Activated naive CD4-positive, alpha-beta T cell treated with Interleukin-2 at 50 U/mL for 16 hours (primary cell): ENCODE results near the gene DNAJC15.

Source experiments
- DNase-seq: peaks from one replicate; pipeline ENCODE4 v3.0.0-alpha.2; 2020

The DNAJC15 gene

DNA sequence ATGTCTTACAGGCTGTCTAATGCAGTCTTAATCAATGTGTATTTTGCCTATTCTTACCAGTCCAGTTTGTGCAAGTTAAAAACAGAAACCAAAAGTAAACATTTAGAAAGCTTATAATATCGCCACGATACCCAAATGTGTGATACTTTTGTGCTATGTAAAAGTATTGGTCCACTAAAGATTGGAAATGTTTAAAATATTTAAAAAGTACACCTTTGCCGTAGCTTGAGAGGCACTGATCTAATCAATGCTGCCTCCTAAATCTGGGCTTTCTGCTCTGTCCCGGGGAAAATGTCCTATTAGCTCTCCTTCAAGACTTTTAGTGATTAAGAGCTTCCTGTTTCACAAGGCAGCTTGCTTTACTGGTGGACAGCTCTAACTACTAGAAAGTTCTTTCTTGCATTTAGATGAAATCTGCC lies 64.7 kb downstream of the DNAJC15 start:
- DNase-seq: no peak

DNA sequence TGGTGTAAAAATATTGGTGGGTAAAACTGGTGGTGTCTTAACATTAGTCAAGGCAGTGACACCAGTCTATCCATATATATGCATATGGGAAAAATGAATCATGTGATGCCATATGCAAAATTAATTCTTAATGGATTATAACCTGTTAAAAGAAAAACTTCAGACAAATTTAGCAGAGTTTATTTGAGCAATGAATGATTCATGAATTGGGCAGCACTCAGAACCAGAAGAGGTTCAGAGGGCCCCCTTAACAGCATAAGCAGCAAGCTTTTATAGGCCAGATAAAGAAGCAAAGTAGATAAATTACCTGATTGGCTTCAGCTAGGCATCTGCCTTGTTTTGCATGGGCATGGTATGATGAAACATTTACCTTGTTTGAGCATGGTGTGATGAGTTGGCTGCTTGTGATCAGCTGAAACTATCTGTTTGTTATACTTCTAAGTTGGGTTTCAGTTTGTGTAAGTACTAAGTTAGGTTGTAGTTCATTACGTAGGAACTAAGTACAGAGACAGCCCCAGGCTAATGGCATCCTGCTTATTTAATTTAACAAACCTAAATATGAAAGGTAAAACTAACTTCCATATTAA lies 66.6 kb downstream of the DNAJC15 start:
- no peak for DNase-seq

DNA sequence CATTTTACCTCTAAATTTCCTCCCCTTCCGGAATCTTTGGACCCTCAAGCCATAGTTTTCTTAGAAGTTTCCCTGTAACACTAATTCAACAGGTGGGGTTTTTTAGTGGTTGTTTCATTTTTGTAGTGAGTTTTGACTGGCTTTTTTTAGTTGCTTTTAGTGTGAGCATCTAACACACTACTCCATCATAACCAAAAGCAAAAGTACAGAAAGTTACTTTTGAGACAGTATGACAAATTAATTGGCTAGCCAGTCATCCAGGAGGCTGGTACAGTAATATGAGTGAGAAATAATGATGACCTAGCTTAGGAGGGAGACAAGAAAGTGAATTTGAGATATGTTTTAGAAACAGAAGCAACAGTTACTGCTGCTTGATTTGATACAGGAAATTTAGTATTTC lies 71.5 kb downstream of the DNAJC15 start:
- no peak for DNase-seq

DNA sequence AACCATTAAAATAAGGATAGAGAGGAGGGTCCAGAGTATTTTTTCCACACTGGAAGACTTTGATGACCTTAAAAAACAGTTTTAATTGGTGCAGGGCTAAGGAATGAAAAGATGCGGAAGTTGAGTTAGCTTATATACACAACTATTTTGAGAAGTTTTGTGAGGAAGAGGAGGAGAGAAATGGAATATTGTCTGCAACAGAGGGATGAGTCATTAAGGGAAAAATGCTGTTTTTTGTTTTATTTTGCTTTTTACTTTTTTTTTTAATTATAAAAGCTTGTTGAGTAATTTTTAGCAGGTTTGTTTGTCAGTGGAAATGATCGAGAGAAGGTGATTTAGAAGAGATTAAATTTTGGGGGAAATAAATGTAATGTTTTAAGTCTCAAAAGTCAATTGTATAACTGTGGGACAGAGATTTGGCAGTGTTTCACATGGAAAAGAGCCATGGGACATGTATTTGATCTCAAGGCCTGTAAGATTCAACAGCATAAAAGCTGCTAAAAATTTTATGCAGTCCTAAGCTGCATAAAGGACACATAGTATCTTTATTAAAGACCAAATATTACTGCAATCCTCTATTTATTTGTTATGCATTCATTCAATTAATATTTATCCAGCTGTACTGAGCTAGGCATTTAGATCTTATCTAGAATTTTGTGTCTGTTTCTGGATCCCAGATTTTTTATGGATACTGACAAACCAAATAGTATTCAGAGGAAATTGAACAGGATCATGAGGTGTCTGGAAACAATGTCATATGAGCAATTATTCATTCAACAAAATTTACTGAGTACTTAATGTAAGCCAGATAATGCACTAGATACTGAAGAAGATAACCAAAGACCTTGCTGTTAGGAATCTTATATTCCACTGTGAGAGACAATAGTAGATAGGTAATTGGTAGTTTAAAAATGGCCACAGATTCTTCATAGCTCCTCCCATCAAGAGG lies 72.7 kb downstream of the DNAJC15 start:
- DNase-seq: no peak

DNA sequence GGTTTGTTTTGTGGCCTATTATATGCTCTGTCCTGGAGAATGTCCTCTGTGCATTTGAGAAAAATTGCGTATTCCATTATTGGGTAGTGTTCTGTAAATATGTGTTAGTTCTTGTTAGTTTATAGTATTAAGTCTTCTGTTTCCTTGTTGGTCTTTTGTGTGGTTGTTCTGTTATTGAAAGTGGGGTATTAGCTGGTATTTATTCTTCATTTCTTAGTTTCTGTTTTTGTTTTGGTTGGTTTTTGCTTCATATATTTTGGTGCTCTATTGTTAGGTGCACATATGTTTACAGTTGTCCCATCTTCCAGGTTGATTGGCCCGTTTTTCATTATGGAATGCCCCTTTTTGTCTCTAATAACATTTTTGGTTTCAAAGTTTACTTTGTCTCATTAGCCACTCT lies 77.3 kb downstream of the DNAJC15 start:
- DNase-seq: no peak

DNA sequence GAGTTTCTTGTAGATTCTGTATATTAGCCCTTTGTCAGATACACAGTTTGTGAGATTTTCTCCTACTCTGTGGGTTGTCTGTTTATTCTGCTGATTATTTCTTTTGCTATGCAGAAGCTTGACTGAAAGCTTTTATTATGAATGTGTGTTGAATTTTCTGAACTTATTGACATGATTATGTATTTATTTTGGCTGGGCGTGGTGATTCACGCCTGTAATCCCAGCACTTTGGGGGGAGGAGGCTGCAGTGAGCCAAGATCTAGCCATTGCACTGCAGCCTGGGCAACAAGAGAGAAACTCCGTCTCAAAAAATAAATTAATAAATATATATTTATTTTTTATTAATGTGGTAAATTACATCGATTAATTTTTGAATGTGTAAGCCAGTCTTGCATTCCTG lies 78.9 kb downstream of the DNAJC15 start:
- DNase-seq: no peak

DNA sequence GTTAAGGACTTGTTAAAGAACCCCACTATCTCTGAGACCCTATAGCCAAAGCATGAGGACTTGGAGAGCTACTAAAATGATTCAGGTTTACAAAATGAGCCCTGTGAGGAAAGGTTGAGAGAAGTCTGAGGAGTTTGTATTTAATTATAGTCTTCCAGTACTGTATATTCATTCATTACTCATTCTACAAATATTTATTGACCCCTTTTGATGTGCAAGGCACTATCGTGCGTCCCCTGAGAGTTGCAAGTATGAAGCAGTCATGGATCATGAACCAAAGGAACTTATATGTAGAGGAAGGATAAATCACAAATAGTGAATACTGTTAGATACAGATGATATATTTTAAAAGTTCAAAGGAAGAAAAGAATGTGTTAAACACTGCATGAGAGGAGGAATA lies 84.4 kb downstream of the DNAJC15 start:
- DNase-seq: no peak

DNA sequence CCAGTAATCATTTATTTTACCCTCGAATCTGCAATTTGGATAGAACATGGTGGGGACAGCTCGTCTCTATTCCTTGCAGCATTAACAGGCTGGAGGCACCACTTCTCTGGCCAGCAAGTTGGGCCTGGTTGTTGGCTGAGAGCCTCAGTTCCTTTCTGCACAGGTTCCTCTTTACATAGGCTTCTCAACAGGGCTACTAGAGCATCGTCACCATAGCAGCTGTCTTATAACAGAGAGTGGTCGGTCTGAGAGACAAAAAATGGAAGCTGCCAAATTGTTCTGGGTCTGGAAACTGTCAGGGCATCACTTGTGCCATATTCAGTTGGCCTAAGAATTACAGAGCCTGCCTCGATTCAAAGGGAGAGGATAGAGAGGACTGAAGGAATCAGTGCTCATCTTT lies 86.7 kb downstream of the DNAJC15 start:
- no peak for DNase-seq

DNA sequence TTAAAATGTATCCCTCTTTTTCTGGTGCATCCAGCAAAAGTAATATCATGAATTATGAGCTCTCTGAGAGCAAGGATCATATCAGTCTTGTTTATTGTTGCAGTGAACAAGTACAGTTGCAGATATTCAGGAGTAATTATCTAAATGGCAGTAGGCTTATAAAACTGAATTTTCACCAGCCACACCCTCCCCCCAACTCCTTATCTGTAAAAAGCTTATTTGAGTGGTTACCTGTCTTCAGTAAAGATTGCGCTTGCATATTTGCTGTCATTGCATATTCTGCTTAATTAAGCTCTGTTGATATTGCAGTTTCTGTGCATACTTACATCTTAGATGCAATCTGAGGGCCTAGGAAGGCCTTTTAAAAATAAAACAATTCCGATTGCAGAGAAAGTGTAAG lies 87.3 kb downstream of the DNAJC15 start:
- no peak for DNase-seq

DNA sequence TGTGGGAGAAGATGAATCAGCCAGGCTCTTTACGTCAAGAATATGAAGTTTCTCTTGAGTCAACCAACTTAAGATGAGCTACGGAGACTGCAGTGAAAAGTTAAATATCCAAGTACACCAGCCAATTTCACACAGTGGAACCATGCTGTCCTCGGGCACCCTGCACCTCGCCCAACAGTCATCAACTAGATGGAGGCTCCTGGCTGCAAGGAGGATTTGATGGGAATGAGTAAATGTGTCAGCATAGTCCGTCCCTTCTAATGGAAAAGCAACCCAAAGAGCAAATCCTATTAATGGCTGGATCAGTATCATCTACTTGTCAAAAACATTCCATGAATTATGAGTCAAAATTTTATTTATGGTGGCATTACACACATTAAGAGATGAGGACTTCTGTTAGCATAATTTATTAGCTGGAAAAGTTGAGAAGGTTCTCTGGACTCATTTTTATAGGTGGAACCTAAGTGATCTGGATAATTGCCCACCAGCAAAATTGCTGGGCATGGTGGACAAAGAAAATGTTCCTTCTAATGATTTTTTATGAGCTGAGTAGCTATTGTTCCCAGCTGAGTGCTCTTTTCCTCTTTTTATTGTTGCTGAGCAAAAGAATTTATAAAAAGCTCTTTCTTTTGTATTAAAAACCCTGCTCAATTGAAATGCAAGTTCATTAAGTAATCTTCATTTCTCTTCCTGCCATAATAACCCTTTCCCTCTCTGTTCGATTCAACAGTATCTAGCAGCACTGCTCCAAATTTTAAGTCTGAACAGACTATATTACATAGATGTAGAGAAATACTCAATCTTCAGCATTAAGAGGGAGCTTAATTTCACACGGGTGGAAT lies 88.4 kb downstream of the DNAJC15 start:
- DNase-seq: no peak

DNA sequence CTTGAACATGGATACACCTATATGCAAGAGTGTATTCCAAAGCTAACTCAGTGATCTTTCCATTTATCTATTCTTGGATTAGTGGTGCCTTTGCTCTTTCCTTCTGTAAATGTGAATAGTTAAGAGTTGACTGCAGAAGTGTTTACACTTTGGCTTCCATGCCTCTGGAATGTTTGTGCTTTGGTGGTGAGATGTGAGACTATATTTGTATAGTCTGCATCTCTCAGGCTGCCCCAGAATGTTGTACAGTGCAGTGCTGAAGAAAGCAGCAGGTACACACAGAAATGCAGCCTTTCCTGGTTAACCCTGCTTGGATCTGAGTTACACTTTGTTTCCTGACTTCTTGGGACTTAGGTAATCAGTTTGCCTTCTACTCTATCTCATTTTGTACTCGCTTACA lies 90.2 kb downstream of the DNAJC15 start:
- no peak for DNase-seq

DNA sequence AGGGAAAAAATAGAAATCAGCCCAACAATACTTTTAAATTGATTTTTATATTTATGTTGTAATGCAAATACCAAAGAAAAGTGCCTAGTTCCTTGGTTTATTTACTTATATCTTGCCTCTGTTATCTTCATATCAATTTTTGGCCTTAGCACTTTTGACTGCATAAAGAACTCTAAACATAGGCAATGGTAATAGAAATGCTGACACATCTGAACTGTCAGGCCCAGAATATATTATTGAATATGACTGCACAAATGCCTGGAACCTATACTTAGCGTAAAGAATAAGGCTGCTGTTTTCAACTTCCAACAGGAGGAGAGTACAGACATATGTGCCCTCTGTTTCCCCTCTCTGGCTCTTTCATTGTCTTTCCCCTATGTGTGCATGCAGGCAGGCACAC lies 91.1 kb downstream of the DNAJC15 start:
- no peak for DNase-seq

DNA sequence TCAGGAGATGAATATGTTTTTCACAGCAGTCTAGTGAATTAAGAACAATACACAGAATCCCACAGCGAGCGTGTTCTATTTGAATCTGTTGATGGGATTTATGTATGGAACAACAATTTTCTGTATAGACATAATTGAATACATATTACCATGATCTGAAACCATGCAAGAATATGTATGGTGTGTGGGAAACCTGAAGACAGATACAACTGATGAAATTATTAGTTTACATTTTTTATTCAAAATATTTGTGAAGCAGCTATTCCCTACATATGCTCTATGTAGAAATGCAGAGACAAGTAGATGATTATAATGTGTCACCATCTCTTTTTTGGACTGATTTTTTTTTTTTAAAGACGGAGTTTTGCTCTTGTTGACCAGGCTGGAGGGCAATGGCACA lies 91.8 kb downstream of the DNAJC15 start:
- no peak for DNase-seq

DNA sequence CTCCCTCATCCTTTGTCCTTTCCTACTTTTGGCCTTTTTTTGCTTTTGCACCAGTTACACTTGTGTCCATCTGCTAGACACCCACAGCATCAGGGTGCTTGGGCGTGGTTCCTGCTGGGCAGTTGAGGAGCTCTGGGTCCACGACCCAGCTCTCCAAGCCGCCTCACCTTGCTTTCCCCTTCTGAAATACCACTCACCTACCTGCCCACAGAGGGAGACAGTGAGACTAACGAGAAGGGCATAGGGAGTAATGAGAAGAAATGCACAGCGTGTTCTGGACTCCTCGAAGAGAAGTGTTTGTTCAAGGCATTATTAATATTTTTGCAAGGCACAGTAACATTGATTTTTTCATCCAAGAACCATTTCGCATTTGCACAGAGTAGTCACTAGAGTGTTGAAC lies 92.9 kb downstream of the DNAJC15 start:
- no peak for DNase-seq

DNA sequence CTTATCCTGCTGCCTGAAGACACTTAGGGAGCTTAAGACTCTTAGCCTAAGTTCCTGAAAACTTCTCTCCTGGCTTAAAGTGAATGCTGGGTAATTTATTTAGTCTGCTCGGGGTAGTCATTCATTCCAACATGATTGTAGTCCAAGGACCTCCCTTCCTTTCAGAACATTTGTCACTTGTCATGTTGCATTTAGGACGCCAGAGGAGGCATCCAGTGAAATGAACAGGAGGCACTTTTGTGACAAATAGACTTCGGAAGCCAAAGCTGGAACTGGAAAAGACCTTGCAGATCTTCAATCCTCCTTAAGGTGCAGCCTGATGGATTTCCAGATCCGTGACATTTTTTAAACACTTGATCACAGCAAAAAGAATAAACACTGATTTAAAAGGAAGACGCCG lies 95.1 kb downstream of the DNAJC15 start:
- DNase-seq: no peak

DNA sequence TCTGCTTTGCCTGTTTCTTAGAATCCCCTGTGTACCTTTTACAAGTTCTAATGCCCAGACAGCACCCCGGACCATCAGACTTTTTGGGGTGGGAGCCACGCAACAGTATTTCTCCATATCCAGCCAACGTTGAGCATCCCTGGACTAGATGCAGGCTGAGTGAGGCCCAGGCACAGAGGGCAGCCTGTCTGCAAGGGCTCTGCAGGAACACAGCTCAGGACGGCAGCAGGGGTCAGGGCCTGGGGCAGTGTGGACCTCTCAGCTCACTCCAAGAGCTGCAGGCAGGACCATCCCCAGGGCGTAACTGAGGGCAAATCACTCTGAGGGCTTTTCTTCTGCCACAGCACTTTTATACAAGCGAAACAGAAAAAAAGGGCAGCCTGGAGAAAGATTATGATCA lies 95.8 kb downstream of the DNAJC15 start:
- DNase-seq: no peak

DNA sequence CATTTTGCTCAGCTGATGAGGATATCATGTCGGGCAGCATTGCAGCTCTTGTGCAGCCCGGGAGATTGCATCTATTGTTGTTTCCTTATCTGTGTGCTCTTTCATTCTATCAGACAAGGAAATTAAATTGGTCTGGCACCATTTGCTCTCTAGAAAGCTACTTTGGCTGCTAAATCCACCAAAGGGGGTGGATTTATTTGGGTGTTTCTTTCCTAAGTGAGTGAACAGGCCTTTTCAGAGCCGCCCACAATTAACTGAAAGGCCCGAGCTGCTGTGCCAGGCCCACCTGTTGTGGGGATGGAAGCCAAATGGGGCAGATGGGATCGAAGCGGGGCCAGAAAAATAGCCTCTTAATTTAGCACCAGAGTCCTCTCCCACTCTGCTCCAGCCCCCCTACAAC lies 99.4 kb downstream of the DNAJC15 start:
- DNase-seq: no peak

DNA sequence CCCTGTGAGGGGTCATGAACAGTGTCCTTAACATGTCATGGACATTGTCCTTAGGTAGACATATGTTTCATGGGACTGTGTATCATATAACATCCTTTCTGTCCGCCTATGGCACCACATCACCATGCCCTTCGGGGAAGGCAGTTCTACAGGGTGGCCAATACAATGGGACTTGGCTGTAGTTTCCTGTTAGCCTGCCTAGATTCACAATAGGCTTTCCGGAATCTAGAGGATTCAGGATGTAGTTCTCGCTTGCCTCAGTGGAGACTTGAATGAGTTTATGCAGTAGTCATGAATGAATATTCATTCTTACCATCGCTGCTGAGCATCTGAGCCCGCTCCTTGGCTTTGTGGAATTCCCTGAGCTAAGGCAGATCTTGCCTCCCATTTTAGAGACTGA lies 100.5 kb downstream of the DNAJC15 start:
- DNase-seq: no peak

DNA sequence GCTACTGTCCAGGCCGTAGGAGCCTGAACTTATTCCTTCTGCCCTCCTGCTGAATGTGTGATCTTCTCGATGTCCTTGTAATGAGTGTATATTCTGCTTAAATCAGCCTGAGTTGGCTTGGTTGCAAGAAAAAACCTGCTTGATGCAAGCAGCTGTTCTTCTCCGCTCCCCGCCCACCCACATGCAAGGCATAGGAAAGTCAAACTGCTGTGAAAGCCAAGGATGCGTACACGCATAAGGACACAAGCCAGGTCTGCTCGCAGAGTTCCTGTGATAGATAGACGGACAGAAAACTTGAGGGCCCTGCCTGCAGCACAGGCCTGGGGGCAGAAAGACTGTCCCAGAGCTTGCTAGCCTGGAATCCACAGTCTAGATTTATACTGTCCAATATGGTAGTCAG lies 101.1 kb downstream of the DNAJC15 start:
- no peak for DNase-seq

DNA sequence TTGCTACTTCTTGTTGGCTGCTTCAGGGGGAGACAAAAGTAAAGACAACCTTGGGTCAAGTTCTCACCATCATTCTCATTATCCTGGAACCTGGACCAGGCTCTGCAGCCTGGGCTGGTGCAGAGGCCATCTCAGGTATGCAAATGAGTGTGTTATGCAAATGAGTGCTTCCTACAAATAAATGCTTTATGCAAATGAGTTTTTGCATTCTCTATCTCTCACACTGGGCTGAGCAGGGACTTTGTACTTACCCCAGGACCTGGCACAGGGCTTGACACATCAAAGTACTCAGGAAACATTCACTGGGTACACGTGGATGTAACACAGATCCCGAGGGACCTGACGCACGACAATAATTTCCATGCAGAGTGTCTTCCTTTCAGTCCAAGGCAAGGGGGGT lies 103.0 kb downstream of the DNAJC15 start:
- no peak for DNase-seq

DNA sequence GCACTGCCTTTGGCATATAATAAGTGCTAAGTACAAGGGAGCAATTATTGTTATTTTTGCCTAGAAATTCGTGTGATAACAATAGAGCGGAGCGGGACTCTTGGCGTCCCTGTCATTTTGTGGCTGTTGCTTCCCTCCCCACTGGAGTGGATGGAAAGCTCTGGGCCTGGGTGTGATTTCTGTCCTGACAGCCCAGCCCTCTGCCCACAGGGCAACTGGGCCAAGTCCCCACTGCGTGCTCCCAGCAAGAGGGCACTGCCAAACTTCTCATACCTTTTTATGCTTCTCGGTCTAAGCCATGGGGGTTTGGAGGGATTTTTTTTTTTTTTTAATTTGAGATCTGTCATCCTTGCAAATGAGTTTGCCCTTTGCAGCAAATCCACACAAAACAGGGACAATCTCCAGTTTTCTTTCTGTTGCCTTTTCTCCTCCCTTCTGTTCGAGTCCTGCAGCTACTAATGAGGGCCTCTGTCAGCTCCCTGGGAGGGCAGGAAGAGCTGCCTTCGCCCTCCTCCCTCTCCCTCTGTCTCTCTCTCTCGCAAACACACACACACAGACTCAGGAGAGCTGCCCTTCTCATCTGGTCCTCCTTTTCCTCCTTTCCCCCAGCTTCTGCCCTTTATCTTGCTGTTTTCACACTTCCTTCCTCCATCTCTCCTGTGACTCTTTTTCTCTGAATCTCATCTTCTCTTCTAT lies 103.9 kb downstream of the DNAJC15 start:
- no peak for DNase-seq

DNA sequence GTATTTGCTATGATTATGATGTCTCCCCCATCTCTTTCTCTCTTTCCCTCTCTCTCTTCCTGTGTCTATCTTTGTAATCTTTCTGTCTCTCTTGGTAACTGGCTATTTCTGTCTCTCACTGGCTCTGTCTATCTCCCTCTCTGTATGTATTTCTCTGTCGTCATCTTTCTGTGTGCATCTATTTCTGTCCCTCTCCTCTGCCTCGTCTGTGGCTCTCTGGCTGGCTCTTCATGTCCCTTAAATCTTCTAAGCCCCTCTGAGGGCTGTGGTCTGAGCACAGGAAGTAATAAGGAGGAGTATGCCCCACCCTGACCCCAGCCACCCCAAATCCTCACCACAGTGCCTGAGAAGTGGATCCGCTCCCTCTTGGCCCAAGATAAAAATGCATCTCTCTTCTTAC lies 104.4 kb downstream of the DNAJC15 start:
- DNase-seq: no peak

DNA sequence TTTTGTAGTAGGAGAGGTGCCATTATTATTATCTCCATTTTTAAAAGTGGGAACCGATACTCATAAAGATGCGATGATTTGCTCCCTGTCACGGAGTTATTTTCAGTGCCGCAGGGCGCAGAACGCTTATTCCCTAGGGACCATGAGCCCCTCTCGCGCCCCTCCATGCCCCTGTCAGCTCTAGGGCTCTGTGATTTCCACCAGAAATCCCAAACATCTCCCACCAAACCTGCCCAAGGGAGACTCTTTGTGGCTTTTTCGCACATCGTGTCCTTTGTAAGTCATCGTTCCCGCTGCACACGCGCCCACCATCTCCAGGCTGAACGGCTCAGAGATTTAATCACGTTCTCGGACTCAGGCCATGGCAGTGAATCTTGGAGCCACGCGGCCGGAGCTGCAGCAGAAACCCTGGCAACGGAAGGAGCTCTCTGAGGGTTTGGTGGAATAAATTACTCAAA lies 105.1 kb downstream of the DNAJC15 start:
- DNase-seq: no peak
